GM18909 (cell line): ENCODE results near the gene GRIA3.
"Not testable (repeated sequence)": the region's sequence is repeated elsewhere in the genome, so short reads cannot be mapped to it uniquely, and the experiment has no call there.

ENCODE experiments used
- ATAC-seq: cut with Tn5 transposase; IDR thresholded peaks from one replicate; pipeline ENCODE4 v1.9.1; 2021; ENCODE audit warnings: mild to moderate bottlenecking; ENCODE audit not compliant: unreplicated experiment, poor library complexity

GRIA3 gene

DNA sequence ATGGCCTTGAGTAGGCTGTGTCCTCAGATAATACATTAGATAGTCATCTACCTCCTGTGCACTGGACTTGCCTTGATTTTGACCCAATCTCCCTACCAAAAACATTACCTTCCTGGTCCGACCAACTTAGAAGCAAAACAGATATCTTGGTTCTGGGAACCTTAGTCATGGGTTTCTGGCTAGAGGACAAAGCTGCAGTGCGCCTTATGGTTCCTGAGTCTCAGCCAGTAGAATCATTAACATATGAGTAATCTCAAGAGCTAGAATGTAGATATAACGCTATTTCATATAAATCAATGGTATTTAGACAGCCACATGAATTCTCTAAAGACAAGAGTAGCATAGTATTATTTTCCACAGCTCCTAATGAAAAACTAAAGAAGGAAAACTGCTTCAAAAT is 83.1 kb downstream of the GRIA3 start:
- ATAC-seq: no peak

- ATAC-seq: no peak
Measured at GRCh38 chrX:123271902-123272301, 87.8 kb downstream of the GRIA3 start.

- no peak for ATAC-seq
Measured at GRCh38 chrX:123272630-123273029, 88.6 kb downstream of the GRIA3 start.

GRCh38 chrX:123274796-123275195 is 90.7 kb downstream of the GRIA3 start:
- ATAC-seq: no peak

DNA sequence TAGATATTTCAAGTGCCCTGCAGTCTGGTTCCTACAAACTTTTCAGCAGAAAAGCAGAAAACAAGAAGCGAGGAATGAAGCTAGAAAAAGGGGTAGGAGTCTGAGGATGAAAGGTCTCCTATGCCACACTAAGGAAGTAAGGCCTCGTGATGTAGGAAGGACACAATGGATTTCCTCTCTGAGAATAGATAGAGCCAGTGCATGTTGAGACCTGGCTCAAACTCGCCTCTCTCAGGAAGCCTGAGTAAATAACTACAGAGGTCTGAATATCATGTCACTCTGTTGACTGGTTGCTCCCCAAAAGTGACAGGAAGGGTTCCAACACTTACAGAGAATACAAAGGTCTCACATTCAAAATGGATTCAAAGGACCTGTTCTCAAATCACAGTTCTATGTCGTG is 93.3 kb downstream of the GRIA3 start:
- no peak for ATAC-seq

GRCh38 chrX:123277821-123278220 is 93.7 kb downstream of the GRIA3 start:
- no peak for ATAC-seq

GRCh38 chrX:123282241-123282640 is 98.2 kb downstream of the GRIA3 start:
- no peak for ATAC-seq

- not testable (repeated sequence) for ATAC-seq
Measured at GRCh38 chrX:123283407-123283806, 99.3 kb downstream of the GRIA3 start.

- no peak for ATAC-seq
Measured at GRCh38 chrX:123291623-123292022, 107.5 kb downstream of the GRIA3 start.

DNA sequence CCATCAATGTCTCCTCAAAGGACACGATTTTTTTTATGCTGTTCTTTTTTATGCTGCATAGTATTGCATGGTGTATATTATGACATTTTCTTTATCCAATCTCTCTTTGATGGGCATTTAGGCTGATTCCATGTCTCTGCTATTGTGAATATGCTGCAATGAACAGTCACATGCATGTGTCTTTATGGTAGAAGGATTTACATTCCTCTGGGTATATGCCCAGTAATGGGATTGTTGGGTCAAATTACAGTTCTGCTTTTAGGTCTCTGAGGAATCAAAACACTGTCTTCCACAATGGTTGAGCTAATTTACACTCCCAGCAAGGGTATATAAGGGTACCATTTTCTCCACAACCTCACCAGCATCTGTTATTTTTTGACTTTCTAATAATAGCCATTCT is 113.9 kb downstream of the GRIA3 start:
- no peak for ATAC-seq

GRCh38 chrX:123303429-123303828 is 119.4 kb downstream of the GRIA3 start:
- no peak for ATAC-seq

GRCh38 chrX:123308658-123309057 is 124.6 kb downstream of the GRIA3 start:
- no peak for ATAC-seq

DNA sequence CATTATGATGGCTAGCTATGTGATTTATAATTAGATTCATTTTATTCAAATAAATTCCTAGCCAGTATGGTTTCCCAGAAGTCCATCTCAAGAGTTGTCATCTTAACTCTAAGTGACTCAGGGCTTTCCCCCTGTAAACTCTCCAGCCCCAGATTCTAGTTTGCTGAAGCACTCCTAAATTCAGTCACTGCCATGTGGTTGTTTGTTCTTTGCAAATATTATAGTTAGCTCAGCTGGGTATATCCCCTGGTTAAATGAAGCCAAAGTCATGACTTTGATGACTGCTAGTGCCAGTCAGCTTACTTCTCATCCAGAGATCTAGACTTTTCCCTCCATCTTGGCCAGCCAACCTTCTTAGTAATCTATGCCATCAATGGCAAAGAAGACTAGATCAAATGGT is 126.0 kb downstream of the GRIA3 start:
- ATAC-seq: no peak

GRCh38 chrX:123311486-123311885 is 127.4 kb downstream of the GRIA3 start:
- ATAC-seq: no peak

GRCh38 chrX:123313486-123313885 is 129.4 kb downstream of the GRIA3 start:
- no peak for ATAC-seq

DNA sequence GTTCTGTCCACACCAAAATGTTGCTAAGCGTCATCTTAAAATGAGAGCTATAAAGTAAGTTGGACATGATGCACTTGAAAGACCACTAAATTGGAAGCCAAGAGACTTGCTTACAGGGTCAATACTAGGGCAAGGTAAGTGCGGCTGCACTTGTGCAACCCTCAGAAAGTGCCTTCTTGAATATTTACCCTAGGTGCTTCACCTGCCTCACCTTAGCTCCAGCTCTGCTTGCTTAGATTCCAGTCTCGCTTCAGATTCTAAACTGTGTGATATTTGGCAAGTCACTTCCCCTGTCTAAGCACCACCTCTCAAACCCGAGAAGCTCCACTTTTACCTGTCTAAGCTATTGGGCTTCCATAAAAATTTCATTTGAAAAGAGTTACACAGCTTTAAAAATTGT is 136.5 kb downstream of the GRIA3 start:
- ATAC-seq: no peak

DNA sequence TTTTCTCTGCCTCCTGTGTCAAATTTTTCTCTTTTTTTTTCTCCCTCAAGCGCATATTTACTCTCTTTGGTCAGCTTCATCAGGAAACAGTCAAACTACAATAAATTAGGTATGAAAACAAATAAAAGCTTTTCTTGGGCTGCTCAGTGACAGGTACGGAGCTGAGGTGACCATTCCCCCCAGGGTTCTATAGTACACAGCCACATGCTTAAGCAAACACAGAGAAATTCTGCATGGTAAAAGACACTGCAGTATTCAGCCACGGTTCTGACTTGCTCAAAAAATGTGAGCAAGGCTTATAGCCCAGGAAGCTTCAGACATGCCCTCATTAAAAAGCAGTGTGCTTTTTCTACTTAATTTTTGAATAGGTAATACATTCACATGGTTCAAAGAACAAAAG is 138.5 kb downstream of the GRIA3 start:
- ATAC-seq: no peak

GRCh38 chrX:123324625-123325024 is 140.5 kb downstream of the GRIA3 start:
- ATAC-seq: no peak

DNA sequence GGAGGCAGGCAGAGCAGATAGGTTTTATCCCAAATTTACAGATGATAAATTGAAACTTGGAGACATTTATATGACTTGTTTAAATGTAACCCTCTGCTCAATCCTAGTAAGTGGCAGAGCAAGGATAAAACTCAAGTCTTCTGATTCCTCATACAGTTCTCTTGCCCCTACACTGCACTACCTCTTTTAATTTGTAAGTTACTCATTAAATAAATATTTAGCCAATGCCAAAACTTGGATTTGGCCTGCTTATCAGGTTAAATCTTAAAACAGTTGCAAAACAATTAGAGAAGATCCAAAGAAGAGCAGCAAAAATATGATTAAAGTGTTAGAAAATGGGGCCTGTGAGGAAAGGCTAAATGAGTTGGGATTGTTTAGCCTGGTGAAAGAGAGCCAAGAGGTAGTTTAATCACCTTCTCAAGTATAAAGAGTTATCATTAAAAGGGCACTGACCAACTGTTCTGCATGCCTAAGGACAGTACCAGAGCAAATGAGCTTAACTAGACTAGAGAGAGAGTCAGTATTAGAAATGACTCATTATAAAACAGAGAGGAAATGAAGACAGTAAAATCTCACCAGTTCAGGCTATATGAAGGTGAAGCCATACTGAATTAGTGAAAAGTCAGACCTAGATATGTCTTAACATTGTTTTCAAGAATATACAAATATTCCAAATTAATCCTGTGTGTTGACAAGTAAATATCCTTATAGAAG is 146.3 kb downstream of the GRIA3 start:
- peak; percentile 88 for ATAC-seq

- no peak for ATAC-seq
Measured at GRCh38 chrX:123331349-123331748, 147.3 kb downstream of the GRIA3 start.

DNA sequence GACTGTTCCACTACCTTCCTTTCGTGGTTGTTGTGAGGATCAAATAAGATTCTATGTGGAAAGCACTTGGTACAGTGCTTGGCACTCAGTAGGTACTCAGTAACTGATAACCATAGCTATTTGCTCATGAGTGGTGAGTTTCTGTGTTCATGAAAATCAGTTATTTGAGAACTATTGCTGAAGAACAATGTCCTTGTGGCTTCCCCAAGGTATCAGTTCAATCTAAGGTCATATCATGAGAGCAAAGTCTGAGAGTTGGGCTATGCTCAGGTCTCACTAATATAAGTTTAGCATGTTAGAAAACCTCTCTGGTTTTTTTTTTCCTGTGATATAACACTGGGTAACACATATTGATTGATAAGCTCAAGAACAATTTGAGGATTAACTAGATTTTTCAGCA is 147.8 kb downstream of the GRIA3 start:
- ATAC-seq: peak; percentile 47

DNA sequence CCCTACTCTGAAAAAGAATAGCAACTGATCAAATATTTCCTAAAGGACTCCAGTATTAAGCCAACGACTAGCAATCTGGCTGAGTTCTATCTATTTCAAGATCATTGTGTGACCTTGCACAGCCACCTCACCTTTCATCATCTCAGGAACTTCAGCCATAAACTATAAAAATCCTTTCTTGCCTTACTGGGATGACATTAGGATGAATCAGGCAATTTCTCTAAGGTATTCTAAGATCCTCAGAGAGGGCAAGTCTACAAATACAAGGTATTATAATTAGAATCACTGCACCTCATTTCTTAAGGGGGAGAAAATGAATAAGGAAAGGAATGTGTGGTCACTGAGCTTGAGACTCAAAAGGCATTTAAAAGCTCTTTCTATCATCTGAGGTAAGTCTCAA is 152.6 kb downstream of the GRIA3 start:
- no peak for ATAC-seq
